OCI-LY1 (cell line): ENCODE results near the gene ZNF892.

Source experiments
- EZH2 ChIP-seq: fragments of 200-600 bp; sonication (generic), shearing (Covaris generic); IDR thresholded peaks from 2 replicates; pipeline ENCODE4 v1.8.0; 2017; ENCODE audit warnings: borderline replicate concordance, mixed run types, mild to moderate bottlenecking, antibody characterized with exemption, low read length, moderate library complexity, mixed read lengths
- TF ChIP-seq, protein P1 (sequence below): fragments of 200-600 bp; sonication (generic), shearing (Covaris generic); IDR thresholded peaks from 2 replicates; pipeline ENCODE4 v1.5.1; 2017; ENCODE audit warnings: mild to moderate bottlenecking, antibody characterized with exemption, low read length, moderate library complexity, mixed read lengths

DNA sequence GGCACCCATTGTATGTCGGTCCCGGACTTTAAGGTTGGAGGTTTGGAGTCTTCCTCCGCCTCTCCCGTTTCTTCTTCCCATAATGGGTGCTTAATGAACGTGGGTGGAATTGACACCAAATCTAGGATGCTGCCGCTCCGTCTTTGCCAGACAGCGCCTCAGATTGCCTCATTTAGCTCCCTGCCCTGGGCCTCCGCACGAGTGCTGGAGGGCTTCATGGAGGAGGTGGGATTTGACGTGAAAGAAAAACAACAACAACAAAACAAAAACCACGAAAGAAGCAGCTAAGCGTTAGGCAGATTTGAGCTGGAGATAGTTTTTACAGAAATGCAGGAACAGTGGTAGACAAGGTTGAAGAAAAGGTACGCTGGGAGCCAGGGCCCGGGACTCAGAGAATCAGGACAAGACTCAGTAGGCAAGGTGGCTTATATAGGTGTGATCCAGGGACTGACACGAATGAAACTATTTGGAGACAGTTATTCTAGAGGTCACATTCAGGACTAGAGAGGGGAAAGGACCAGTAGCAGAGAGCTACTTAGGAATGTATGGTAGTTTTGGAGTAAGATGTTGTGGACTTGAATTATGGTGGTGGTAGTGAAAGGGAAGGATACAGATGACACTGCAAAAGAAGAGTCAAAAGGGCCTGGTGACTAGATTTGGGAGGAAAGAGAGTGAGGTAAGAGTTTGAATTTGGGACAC lies 41.1 kb upstream of the ZNF892 start:
- TF ChIP-seq, protein P1, sequence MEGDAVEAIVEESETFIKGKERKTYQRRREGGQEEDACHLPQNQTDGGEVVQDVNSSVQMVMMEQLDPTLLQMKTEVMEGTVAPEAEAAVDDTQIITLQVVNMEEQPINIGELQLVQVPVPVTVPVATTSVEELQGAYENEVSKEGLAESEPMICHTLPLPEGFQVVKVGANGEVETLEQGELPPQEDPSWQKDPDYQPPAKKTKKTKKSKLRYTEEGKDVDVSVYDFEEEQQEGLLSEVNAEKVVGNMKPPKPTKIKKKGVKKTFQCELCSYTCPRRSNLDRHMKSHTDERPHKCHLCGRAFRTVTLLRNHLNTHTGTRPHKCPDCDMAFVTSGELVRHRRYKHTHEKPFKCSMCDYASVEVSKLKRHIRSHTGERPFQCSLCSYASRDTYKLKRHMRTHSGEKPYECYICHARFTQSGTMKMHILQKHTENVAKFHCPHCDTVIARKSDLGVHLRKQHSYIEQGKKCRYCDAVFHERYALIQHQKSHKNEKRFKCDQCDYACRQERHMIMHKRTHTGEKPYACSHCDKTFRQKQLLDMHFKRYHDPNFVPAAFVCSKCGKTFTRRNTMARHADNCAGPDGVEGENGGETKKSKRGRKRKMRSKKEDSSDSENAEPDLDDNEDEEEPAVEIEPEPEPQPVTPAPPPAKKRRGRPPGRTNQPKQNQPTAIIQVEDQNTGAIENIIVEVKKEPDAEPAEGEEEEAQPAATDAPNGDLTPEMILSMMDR, result no peak
- no peak for TF ChIP-seq EZH2
